ENCODE measurements around the gene RAG1. TPM values are rescaled to one million over a fixed set of nuclear protein-coding genes. Genes with fewer than 3 reads are reported as not detected.

The RAG1 gene
- total and polyA plus RNA-seq, 2 of the 8 experiments (the other 6 are each of a cell fraction or from before 2014, with no cell fraction given), result 0.14 to 0.58 TPM

GRCh38 chr11:36619502-36619901 is 51.7 kb downstream of the RAG1 start:
- Histone ChIP-seq H3K36me3 (ENCODE audit: control insufficient read depth in 2 of 4, insufficient read depth in 4 of 4, low read length in 3 of 4) (no peaks in the 10 kb centered on the region), H3K56ac (replicated peaks; ENCODE audit: insufficient read length, low read depth, low read length) (no peak overlapping the region), H3K9me3 (ENCODE audit: insufficient read depth in 2 of 2, low read depth in 1 of 2, low read length in 1 of 2) (no peaks in the 10 kb centered on the region), H3K79me1 (ENCODE audit: low read depth, low read length) (no peaks in the 10 kb centered on the region), H4K5ac (ENCODE audit: insufficient read length, low read depth, low read length) (no peak overlapping the region), H3K4me2 (ENCODE audit: insufficient read depth in 1 of 2, low read depth in 2 of 2, low read length in 2 of 2) (no peak overlapping the region), H3K4me1 (replicated peaks in 1 of 4; ENCODE audit: control insufficient read depth in 3 of 4, insufficient read depth in 4 of 4, low read length in 3 of 4) (no peaks in the 10 kb centered on the region), H2BK20ac (ENCODE audit: low read length) (no peak overlapping the region), H3K18ac (ENCODE audit: extremely low read depth, low read length) (no peak overlapping the region), H2AFZ (ENCODE audit: low read length) (no peak overlapping the region), H3K4ac (replicated peaks; ENCODE audit: insufficient read length, low read depth, low read length) (no peak overlapping the region), H4K8ac (ENCODE audit: extremely low read depth, insufficient read depth, low read length) (no peak overlapping the region), H2BK5ac (ENCODE audit: low read depth, low read length) (no peak overlapping the region), H2BK120ac (replicated peaks; ENCODE audit: low read depth, low read length) (no peak overlapping the region), H4K91ac (replicated peaks; ENCODE audit: insufficient read length, low read length) (no peak overlapping the region), H2BK15ac (ENCODE audit: low read length) (no peak overlapping the region), H3K79me2 (ENCODE audit: control insufficient read depth in 1 of 2, insufficient read depth in 2 of 2, low read length in 2 of 2) (no peaks in the 10 kb centered on the region), H3K23ac (ENCODE audit: insufficient read length) (no peak overlapping the region), H3K9ac (replicated peaks in 1 of 4; ENCODE audit: extremely low read depth in 1 of 4, low read depth in 3 of 4, low read length in 3 of 4) (no peak overlapping the region), H3K23me2 (ENCODE audit: low read depth, low read length) (no peaks in the 10 kb centered on the region), H3K27ac (ENCODE audit: low read depth, low read length) (no peak overlapping the region), H2BK12ac (ENCODE audit: low read depth, low read length) (no peak overlapping the region), H3K27me3 (replicated peaks in 1 of 4; ENCODE audit: control insufficient read depth in 3 of 4, extremely low read depth in 1 of 4, insufficient read depth in 3 of 4, low read length in 3 of 4) (no peaks in the 10 kb centered on the region), H3K14ac (ENCODE audit: insufficient read length) (no peak overlapping the region), H2AK5ac (ENCODE audit: low read depth, low read length) (no peak overlapping the region), H4K20me1 (replicated peaks in 1 of 2; ENCODE audit: control insufficient read depth in 1 of 2, insufficient read depth in 2 of 2, low read length in 2 of 2) (no peaks in the 10 kb centered on the region), H3K4me3 (ENCODE audit: extremely low read depth in 1 of 4, insufficient read depth in 2 of 4, low read depth in 3 of 4, low read length in 4 of 4) (no peak overlapping the region)
- no peak for FAIRE-seq
- DNase-seq (ENCODE audit: low read depth in 1 of 2, low spot score in 2 of 2), result no peak
- POLR2A ChIA-PET (ENCODE audit: partially characterized antibody), result no interaction called here
- WGBS, 2 experiments (ENCODE audit: extremely low coverage in 1 of 2, insufficient coverage in 1 of 2, insufficient read length in 1 of 2, insufficient replicate concordance in 2 of 2, low coverage in 1 of 2, low lambda C conversion rate in 2 of 2, missing lambda C conversion rate in 1 of 2), result 87% methylated on average over 5 of the region's 5 CpGs; no CpG with 5 or more reads in 1 of the 2 experiments
- CTCF ChIA-PET (ENCODE audit: partially characterized antibody), result interaction anchor here (1.1 to 3.5 kb wide), 3 partner anchors 46 to 128 kb away, joined by 4 to 25 read pairs (median 8); no protein-coding TSS in a partner anchor
- no peak for TF ChIP-seq GABPA (IDR thresholded peaks at IDR 0.05; ENCODE audit: borderline replicate concordance, insufficient read depth, low read length)
